T-helper 2 cell treated with Interferon-gamma antibody and Interleukin-4, amounts not matched to agents 5 μg/mL and 100 μg/mL, for 36 hours (primary cell): ENCODE results near the gene PCBP3.

Source experiments
- DNase-seq: peaks from one replicate; pipeline ENCODE4 v3.0.0; 2021; ENCODE audit warnings: low spot score
- H3K27ac Mint-ChIP-seq: one replicate; pipeline ENCODE4 v1.8.0; 2021; ENCODE audit warnings: mild to moderate bottlenecking, mixed read lengths
- H3K27me3 Mint-ChIP-seq: one replicate; pipeline ENCODE4 v1.8.0; 2021; ENCODE audit warnings: low read depth, mixed read lengths
- H3K36me3 Mint-ChIP-seq: one replicate; pipeline ENCODE4 v1.8.0; 2021; ENCODE audit warnings: low read depth, mixed read lengths
- H3K4me1 Mint-ChIP-seq: one replicate; pipeline ENCODE4 v1.8.0; 2021; ENCODE audit warnings: low read depth, mixed read lengths
- H3K4me3 Mint-ChIP-seq: one replicate; pipeline ENCODE4 v1.8.0; 2022; ENCODE audit warnings: mild to moderate bottlenecking, moderate library complexity, mixed read lengths
- H3K9me3 Mint-ChIP-seq: one replicate; pipeline ENCODE4 v1.8.0; 2021; ENCODE audit warnings: mixed read lengths

PCBP3 gene

GRCh38 chr21:45836268-45836655 is 192.7 kb downstream of the PCBP3 start:
- Mint-ChIP-seq H3K9me3 (peaks cover 8% of the 10 kb centered on the region), H3K36me3 (no peaks in the 10 kb centered on the region), H3K27ac (no peak overlapping the region), H3K4me1 (no peaks in the 10 kb centered on the region), H3K27me3 (no peaks in the 10 kb centered on the region), H3K4me3 (no peak overlapping the region)
- no peak for DNase-seq

GRCh38 chr21:45836694-45837670 is 193.5 kb downstream of the PCBP3 start:
- Mint-ChIP-seq H3K4me3 (no peak overlapping the region), H3K27me3 (no peaks in the 10 kb centered on the region)

GRCh38 chr21:45837936-45838335 is 194.4 kb downstream of the PCBP3 start:
- no peaks in the 10 kb centered on the region for H3K27me3 Mint-ChIP-seq
- H3K36me3 Mint-ChIP-seq: no peaks in the 10 kb centered on the region
- no peak overlapping the region for H3K4me3 Mint-ChIP-seq
- no peak overlapping the region for H3K27ac Mint-ChIP-seq
- no peak for DNase-seq
- peaks cover 6% of the 10 kb centered on the region for H3K9me3 Mint-ChIP-seq
- no peaks in the 10 kb centered on the region for H3K4me1 Mint-ChIP-seq

More at GRCh38 chr21:45836694-45837670, 193.5 kb downstream of the PCBP3 start:
- H3K9me3 Mint-ChIP-seq: peaks cover 10% of the 10 kb centered on the region
- no peaks in the 10 kb centered on the region for H3K4me1 Mint-ChIP-seq
- no peak overlapping the region for H3K27ac Mint-ChIP-seq
- no peaks in the 10 kb centered on the region for H3K36me3 Mint-ChIP-seq
- no peak for DNase-seq

- DNase-seq: no peak
- Mint-ChIP-seq H3K4me3 (no peak overlapping the region), H3K36me3 (no peaks in the 10 kb centered on the region), H3K9me3 (peaks cover 6% of the 10 kb centered on the region), H3K27ac (no peak overlapping the region), H3K27me3 (no peaks in the 10 kb centered on the region), H3K4me1 (no peaks in the 10 kb centered on the region)
Measured at GRCh38 chr21:45838634-45839033, 195.1 kb downstream of the PCBP3 start.

- no peaks in the 10 kb centered on the region for H3K4me1 Mint-ChIP-seq
- no peak for DNase-seq
- H3K9me3 Mint-ChIP-seq: peaks cover 6% of the 10 kb centered on the region
- H3K27me3 Mint-ChIP-seq: no peaks in the 10 kb centered on the region
- no peaks in the 10 kb centered on the region for H3K36me3 Mint-ChIP-seq
- H3K4me3 Mint-ChIP-seq: no peak overlapping the region
- H3K27ac Mint-ChIP-seq: no peak overlapping the region
Measured at GRCh38 chr21:45839274-45839673, 195.7 kb downstream of the PCBP3 start.

GRCh38 chr21:45841033-45841432 is 197.5 kb downstream of the PCBP3 start:
- H3K4me1 Mint-ChIP-seq: peaks cover 1% of the 10 kb centered on the region
- H3K4me3 Mint-ChIP-seq: no peak overlapping the region
- no peaks in the 10 kb centered on the region for H3K36me3 Mint-ChIP-seq
- no peak for DNase-seq
- no peaks in the 10 kb centered on the region for H3K27me3 Mint-ChIP-seq
- H3K27ac Mint-ChIP-seq: no peak overlapping the region
- peaks cover 6% of the 10 kb centered on the region for H3K9me3 Mint-ChIP-seq

- H3K36me3 Mint-ChIP-seq: no peaks in the 10 kb centered on the region
- H3K27me3 Mint-ChIP-seq: peaks cover under 1% of the 10 kb centered on the region
- H3K4me1 Mint-ChIP-seq: peaks cover 1% of the 10 kb centered on the region
- H3K27ac Mint-ChIP-seq: no peak overlapping the region
- H3K9me3 Mint-ChIP-seq: peaks cover 6% of the 10 kb centered on the region
- no peak for DNase-seq
- no peak overlapping the region for H3K4me3 Mint-ChIP-seq
Measured at GRCh38 chr21:45843426-45843825, 199.9 kb downstream of the PCBP3 start.

GRCh38 chr21:45844181-45844580 is 200.7 kb downstream of the PCBP3 start:
- no peak overlapping the region for H3K27ac Mint-ChIP-seq
- no peak overlapping the region for H3K4me3 Mint-ChIP-seq

GRCh38 chr21:45845063-45845769 is 201.7 kb downstream of the PCBP3 start:
- Mint-ChIP-seq H3K4me3 (no peak overlapping the region), H3K4me1 (peaks cover 1% of the 10 kb centered on the region), H3K27me3 (peaks cover 3% of the 10 kb centered on the region), H3K36me3 (no peaks in the 10 kb centered on the region), H3K9me3 (peaks cover 6% of the 10 kb centered on the region), H3K27ac (no peak overlapping the region)
- DNase-seq: no peak

More at GRCh38 chr21:45844181-45844580, 200.7 kb downstream of the PCBP3 start:
- DNase-seq: no peak
- Mint-ChIP-seq H3K9me3 (peaks cover 6% of the 10 kb centered on the region), H3K4me1 (peaks cover 1% of the 10 kb centered on the region), H3K36me3 (no peaks in the 10 kb centered on the region), H3K27me3 (peaks cover 3% of the 10 kb centered on the region)

- Mint-ChIP-seq H3K4me3 (no peak overlapping the region), H3K27ac (no peak overlapping the region), H3K4me1 (peaks cover 1% of the 10 kb centered on the region), H3K9me3 (peaks cover 6% of the 10 kb centered on the region), H3K27me3 (peaks cover 3% of the 10 kb centered on the region), H3K36me3 (no peaks in the 10 kb centered on the region)
- no peak for DNase-seq
Measured at GRCh38 chr21:45845770-45846090, 202.2 kb downstream of the PCBP3 start.

GRCh38 chr21:45846373-45847160 is 203.0 kb downstream of the PCBP3 start:
- H3K4me1 Mint-ChIP-seq: peaks cover 1% of the 10 kb centered on the region
- no peak overlapping the region for H3K27ac Mint-ChIP-seq
- H3K36me3 Mint-ChIP-seq: no peaks in the 10 kb centered on the region
- H3K4me3 Mint-ChIP-seq: no peak overlapping the region
- no peaks in the 10 kb centered on the region for H3K9me3 Mint-ChIP-seq
- DNase-seq: no peak
- peaks cover 5% of the 10 kb centered on the region for H3K27me3 Mint-ChIP-seq

GRCh38 chr21:45847870-45848269 is 204.3 kb downstream of the PCBP3 start:
- H3K36me3 Mint-ChIP-seq: no peaks in the 10 kb centered on the region
- H3K27me3 Mint-ChIP-seq: peaks cover 5% of the 10 kb centered on the region
- no peaks in the 10 kb centered on the region for H3K9me3 Mint-ChIP-seq
- no peak for DNase-seq
- H3K27ac Mint-ChIP-seq: no peak overlapping the region
- H3K4me3 Mint-ChIP-seq: no peak overlapping the region
- peaks cover 1% of the 10 kb centered on the region for H3K4me1 Mint-ChIP-seq

GRCh38 chr21:45848331-45848730 is 204.8 kb downstream of the PCBP3 start:
- Mint-ChIP-seq H3K4me1 (peaks cover 1% of the 10 kb centered on the region), H3K9me3 (no peaks in the 10 kb centered on the region), H3K36me3 (no peaks in the 10 kb centered on the region), H3K27me3 (peaks cover 5% of the 10 kb centered on the region), H3K4me3 (no peak overlapping the region), H3K27ac (no peak overlapping the region)
- DNase-seq: no peak

GRCh38 chr21:45848805-45849204 is 205.3 kb downstream of the PCBP3 start:
- peaks cover 5% of the 10 kb centered on the region for H3K27me3 Mint-ChIP-seq
- H3K4me3 Mint-ChIP-seq: no peak overlapping the region
- DNase-seq: no peak

More at GRCh38 chr21:45848805-45849204, 205.3 kb downstream of the PCBP3 start:
- peaks cover 1% of the 10 kb centered on the region for H3K4me1 Mint-ChIP-seq
- H3K27ac Mint-ChIP-seq: no peak overlapping the region
- no peaks in the 10 kb centered on the region for H3K36me3 Mint-ChIP-seq
- H3K9me3 Mint-ChIP-seq: no peaks in the 10 kb centered on the region
